Ovary (tissue), 3 donors: ENCODE results near the gene KCNIP3.

Source experiments
- EP300 ChIP-seq: sonication (generic); formaldehyde crosslinking; IDR thresholded peaks from one replicate; pipeline ENCODE4 v1.6.1; 2017; ENCODE audit warnings: antibody characterized with exemption
- POLR2A ChIP-seq: fragments of 450-650 bp; IDR thresholded peaks from one replicate; pipeline ENCODE4 v1.6.1; 2017; ENCODE audit warnings: antibody characterized with exemption, mild to moderate bottlenecking, moderate library complexity
- TF ChIP-seq, protein P1 (sequence below), 3 donors: fragments of 450-650 bp in 2 of 3; fragments of 200-600 bp in 1 of 3; IDR thresholded peaks; one replicate each; pipeline versions ENCODE4 v1.5.1 to v1.8.0; 2016 to 2022; ENCODE audit warnings: antibody characterized with exemption in 3 of 3, mild to moderate bottlenecking in 1 of 3
- donor health status: DM: no; HTN: no; CAD: no.

DNA sequence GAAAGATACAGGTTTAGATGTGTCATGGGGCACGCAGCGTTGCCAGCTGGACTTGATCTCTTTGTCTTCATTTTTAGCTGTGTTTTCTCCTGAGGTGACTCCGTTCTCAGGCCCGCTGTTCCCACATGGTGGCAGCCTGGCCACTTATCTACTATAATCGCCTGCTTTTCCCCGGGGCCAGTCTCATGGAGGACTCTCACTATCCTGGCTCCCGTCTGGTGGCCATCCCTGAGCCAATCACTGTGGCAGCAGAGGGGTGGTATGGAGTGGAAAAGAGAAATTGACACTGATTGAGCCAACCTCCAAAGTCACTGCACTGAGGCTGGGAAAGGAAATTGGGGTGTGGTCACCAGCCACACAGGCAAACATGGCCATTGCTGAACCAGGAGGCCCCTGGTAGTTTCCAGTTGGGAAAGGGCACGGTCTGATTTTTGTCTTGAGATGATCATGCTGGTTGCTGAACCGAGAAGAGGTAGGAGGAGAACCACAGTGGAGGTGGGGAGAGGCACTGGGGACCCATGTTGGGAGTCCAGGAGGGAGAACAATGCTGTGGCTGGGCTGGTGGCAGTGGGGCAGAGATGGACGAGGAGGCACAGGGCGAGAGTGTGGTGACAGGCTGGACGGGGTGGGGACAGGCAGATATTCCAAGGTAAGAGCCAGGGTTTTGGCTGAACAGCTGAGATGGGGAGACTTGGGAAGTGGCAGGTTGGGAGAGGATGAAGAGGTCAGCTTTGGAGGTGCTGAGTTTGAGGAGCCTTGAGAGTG is 45.6 kb downstream of the KCNIP3 start:
- TF ChIP-seq, protein P1, sequence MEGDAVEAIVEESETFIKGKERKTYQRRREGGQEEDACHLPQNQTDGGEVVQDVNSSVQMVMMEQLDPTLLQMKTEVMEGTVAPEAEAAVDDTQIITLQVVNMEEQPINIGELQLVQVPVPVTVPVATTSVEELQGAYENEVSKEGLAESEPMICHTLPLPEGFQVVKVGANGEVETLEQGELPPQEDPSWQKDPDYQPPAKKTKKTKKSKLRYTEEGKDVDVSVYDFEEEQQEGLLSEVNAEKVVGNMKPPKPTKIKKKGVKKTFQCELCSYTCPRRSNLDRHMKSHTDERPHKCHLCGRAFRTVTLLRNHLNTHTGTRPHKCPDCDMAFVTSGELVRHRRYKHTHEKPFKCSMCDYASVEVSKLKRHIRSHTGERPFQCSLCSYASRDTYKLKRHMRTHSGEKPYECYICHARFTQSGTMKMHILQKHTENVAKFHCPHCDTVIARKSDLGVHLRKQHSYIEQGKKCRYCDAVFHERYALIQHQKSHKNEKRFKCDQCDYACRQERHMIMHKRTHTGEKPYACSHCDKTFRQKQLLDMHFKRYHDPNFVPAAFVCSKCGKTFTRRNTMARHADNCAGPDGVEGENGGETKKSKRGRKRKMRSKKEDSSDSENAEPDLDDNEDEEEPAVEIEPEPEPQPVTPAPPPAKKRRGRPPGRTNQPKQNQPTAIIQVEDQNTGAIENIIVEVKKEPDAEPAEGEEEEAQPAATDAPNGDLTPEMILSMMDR (IDR thresholded peaks at IDR 0.05), result no peak
- TF ChIP-seq POLR2A, result no peak
- no peak for TF ChIP-seq EP300
